ENCODE results near the gene PTPRT.

DNA sequence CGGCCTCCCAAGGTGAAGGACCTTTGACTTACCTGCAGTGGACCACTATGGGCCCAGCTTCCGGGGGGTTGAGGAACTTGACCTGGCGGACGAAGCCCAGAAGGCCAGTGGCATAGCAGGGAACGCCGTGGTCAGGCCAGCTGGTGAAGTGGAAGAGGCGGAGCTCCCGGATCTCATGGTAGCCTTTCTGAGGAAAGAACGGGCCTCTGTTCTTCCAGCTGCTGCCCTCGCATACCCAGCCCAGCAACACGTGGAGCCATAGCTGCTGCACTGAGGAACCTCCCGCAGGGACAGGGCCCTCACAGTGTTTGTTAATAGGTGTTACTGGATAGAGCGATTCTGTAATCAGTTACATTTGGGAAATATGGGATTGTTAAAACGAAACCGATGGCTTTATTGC, 1079.4 kb downstream of the PTPRT start:
- TF ChIP-seq, protein P1, sequence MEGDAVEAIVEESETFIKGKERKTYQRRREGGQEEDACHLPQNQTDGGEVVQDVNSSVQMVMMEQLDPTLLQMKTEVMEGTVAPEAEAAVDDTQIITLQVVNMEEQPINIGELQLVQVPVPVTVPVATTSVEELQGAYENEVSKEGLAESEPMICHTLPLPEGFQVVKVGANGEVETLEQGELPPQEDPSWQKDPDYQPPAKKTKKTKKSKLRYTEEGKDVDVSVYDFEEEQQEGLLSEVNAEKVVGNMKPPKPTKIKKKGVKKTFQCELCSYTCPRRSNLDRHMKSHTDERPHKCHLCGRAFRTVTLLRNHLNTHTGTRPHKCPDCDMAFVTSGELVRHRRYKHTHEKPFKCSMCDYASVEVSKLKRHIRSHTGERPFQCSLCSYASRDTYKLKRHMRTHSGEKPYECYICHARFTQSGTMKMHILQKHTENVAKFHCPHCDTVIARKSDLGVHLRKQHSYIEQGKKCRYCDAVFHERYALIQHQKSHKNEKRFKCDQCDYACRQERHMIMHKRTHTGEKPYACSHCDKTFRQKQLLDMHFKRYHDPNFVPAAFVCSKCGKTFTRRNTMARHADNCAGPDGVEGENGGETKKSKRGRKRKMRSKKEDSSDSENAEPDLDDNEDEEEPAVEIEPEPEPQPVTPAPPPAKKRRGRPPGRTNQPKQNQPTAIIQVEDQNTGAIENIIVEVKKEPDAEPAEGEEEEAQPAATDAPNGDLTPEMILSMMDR (IDR thresholded peaks at IDR 0.05), result no peak
- no peak for TF ChIP-seq POLR2AphosphoS5 (IDR thresholded peaks at IDR 0.05)

Data from gastroesophageal sphincter (tissue), 3 donors.